ENCODE measurements around the gene ATP8B2.
A peak's percentile ranks its signal among the peaks of the same experiment; 100 is the strongest.
"Not testable (repeated sequence)": the region's sequence is repeated elsewhere in the genome, so short reads cannot be mapped to it uniquely, and the experiment has no call there.

Gene ATP8B2

DNA sequence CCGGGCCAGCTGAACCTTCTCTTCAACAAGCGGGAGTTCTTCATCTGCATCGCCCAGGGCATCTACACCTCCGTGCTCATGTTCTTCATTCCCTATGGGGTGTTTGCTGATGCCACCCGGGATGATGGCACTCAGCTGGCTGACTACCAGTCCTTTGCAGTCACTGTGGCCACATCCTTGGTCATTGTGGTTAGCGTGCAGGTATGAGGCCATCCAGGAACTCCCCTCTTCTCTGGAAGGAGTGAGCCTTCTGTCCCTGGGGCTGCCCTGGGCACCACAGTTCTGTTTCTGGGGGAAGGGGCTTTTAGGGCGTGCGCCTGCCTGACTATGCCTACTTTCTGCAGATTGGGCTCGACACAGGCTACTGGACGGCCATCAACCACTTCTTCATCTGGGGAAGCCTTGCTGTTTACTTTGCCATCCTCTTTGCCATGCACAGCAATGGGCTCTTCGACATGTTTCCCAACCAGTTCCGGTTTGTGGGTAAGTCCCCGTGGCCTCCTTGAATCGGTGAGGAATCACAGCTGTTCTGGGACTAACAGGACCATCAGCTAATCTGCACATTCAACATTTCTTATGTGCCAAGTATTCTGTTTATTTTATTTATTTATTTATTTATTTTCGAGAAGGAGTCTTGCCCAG, 21.1 kb downstream of the ATP8B2 start:
- no peak for DNase-seq (ENCODE audit: low spot score)

DNA sequence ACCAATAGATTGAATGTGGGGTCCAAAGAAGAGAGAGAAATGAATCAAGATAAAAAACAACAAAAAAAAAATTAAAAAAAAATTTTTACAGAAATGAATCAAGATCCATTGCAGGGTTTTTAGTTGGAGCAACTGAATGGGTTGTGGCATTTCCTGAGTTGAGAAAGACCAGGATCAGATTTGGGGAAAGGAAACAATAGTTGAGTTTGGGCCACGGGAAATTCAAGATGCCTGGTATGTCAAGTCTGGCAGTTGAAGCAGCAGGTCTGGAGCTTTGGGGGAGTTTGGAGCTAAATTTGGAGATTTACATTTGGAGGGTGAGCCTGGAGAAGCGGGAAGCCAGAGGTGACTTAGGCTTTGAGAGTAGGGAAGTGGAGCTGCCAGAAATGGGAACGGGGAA, 22.6 kb downstream of the ATP8B2 start:
- no peak for DNase-seq (ENCODE audit: low spot score)

DNA sequence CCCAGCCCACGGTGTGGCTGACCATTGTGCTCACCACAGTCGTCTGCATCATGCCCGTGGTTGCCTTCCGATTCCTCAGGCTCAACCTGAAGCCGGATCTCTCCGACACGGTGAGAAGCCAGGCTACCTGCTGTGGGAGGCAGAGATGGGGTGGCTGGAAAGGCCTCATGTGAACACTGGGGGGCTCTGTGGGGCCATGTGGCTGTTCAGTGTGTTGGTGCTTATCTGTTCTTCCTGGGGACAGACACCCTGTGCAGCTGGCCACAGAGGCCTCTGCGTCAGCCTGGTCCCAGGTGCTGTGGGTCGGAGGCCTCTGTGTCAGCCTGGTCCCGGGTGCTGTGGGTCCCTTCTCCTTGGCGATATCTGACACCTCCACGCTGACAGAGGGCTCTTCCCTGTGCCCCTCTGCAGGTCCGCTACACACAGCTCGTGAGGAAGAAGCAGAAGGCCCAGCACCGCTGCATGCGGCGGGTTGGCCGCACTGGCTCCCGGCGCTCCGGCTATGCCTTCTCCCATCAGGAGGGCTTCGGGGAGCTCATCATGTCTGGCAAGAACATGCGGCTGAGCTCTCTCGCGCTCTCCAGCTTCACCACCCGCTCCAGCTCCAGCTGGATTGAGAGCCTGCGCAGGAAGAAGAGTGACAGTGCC, 23.2 kb downstream of the ATP8B2 start:
- no peak for DNase-seq (ENCODE audit: low spot score)

DNA sequence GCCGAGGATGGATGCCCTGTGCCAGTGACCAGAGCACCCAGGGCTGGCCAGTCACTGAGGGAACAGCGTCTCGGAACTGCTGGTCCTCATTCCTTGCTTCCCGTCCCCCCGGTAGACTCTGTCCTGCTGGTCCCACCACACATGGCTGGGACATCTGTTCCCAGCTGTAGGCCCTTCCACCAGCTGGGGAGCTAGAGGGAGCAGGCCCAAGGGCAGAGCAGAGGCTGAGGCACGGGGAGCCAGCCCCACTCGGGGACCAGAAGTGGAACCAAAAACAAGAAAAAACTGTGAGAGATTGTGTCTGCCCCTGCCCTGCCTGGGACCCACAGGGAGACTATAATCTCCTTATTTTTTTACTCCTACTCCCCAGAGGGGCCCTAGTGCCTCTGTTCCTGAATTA, 23.8 kb downstream of the ATP8B2 start:
- DNase-seq (ENCODE audit: low spot score) = no peak

DNA sequence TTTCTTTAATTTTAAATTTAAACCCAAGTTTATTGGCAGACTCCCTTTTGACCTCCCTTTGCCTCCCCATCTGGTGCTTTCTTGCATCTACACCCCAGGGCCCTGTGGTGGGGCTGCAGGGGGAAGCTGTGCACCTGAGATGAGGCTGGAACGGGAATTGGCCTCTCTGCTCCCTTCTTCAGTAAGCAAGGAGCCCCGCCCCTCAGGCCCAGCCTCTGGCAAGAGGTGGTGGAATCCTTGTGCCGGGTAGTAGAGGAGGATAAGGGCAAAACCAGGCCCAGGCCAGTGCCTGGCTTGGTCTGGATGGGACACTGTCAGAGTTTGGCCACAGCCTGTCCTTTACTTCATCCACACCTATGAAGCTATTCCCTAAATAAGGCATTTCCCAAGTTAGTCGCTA, 25.1 kb downstream of the ATP8B2 start:
- no peak for DNase-seq (ENCODE audit: low spot score)

DNA sequence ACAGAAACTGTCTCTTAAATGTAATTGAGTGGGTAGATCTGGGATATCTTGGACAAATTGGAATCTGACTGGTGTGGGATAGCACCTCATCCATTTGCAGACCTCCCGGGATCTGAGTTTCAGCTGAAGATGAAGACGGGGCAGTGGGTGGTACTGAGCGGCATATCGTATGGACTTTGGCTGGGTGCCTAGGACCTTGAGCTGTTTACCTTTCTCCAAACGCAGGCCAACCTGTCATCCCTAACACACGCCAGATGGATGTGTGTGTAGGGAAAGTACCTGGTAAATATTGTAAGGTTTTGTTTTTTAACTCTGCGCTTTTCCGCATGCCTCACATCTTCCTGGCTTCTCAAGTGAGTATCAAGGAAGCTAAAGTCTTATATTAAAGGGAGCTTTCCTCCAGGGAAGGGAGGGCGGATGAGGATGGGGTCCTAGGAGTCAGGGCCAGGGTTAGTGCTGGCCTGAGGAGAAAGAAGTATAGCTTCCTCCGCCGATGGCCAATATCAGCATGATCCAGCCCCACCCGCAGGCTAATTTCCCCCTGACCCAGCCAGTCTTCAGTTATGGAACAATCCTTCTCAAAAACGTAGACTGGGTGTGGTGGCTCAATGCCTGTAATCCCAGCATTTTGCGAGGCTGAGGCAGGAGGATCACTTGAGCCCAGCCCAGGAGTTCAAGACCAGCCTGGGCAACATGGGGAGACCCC, 26.2 kb downstream of the ATP8B2 start:
- no peak for DNase-seq (ENCODE audit: low spot score)

DNA sequence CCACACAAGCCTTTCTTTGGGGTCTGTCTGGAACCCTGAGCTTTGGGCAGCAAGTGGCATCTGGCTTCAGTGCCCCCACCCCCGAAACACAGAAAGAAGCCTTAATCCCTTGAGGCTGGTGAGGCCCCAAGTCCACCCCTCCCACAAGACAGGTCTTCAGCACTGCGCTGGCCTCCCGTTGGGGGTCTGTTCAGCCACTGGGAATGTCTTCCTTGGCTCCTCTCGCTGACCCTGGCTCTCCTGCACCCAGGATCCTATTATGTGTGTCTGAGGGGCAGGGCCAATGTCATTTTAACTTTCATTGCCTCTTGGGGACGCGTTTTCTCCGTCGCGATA, 26.9 kb downstream of the ATP8B2 start:
- no peak for DNase-seq (ENCODE audit: low spot score)

DNA sequence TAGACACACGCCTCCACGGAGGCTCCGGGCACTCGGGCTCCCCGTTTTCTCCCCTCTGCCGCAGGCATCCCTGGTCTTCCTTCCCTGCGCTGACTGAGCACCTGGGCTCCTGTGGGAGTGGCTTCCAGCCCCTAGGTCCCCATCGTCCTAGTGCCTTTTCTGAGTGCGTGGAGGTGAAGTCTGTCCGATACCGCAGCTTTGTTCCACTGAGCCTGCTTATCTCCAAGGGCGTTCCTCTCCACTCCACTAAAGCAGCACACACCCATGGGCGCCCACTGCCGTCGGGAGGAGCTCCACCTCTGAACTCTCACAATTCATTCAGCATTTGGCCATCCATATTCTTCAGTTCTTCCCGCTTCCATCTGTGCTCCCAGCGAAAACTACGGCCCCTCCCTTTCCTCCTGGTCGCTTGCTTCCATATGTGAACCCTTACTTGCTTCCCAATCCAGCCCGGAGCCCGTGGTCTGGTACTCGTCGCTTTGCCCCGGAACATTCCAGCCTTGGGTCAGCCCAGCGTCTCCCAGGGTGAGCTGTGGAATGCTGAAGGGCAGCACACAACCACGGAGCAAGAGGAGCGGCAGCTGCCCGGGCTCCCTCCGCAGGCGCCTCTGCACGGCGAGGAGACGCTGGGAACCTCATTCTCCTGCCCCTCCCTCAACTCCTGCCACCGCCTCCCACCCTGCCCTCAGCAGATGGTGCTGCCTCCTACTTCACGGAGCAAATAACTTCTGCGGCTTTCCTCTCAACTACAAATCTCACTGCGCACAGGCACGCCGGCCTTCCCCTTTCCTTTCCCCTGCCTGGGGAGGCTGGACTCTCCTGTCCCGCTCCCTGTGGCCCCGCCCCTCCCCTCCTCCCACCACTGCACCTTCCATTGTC, 27.5 kb downstream of the ATP8B2 start:
- peak; percentile 58 for DNase-seq (ENCODE audit: low spot score)

DNA sequence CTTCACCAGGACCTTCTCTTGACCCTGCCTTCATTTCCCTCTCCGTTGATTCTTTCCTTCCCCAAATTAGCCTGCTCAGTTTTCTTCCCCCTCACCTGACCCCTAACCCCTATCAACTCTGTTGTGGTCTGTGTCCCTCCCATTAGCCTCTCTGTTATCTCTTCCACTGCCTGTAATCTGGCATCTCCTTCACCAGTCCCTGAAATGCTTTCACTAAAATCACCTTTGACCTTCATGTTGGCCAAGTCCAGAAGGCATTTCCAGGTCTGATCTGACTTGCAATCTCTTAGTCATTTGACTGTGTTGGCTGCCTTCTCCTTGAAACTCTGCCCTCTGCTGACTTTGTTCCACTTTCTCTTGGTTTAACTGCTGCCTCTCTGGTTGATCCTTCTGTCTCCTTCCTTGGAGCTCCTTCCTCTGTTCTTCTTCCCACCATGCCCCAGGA, 28.2 kb downstream of the ATP8B2 start:
- DNase-seq (ENCODE audit: low spot score) = peak; percentile 58

DNA sequence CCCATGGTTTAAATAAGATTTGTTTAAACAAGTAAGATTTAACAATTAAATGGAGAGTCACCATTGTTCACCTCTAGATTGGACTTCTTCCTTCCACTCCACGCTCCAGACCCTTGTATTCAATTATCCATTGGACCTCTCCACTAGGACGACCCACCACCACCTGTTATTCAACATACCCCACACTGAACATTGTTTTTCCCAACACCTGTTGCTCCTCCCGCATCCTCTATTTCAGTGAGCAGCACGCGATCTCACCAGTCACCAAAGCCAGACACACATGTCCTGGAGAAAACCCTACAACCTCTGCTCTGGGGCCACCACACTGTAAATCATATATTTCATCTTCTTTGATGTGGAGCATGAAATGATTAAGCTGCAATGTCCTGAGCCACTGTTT, 28.6 kb downstream of the ATP8B2 start:
- no peak for DNase-seq (ENCODE audit: low spot score)

DNA sequence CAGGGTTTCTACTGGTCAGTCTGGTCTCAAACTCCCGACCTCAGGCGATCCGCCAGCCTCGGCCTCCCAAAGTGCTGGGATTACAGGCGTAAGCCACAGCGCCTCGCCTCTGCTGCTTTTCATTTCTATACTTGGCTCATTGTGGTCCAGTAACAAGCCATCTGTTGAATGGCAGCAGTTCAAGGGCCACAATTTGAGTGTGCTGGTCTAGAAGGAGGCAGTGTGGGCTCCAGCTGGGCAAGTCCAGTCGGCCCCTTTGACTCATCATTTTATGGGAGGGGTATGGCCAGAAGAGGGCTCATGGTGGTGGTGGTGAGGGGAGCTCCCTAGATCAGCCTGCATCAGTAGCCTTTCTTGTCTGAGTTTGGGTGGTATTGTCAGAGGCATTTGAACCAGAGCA, 33.2 kb downstream of the ATP8B2 start:
- no peak for DNase-seq (ENCODE audit: low spot score)

DNA sequence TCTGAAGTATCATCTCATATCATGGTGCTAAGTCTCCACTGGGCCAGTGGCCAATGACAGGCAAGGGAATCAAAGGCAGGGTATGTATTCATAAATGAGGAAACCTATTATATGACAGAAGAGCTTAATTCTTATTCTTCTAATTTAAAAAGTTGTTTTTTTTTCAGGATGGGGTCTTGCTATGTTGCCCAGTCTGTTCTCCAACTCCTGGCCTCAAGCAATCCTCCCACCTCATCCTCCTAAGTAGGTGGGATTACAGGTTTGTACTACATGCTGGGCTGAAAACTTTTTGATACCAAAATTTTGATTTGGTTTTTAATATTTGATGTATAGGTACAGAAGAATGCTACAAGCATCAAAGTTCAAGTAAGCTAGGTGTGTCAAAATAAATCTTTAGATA, 35.0 kb downstream of the ATP8B2 start:
- no peak for DNase-seq (ENCODE audit: low spot score)

DNA sequence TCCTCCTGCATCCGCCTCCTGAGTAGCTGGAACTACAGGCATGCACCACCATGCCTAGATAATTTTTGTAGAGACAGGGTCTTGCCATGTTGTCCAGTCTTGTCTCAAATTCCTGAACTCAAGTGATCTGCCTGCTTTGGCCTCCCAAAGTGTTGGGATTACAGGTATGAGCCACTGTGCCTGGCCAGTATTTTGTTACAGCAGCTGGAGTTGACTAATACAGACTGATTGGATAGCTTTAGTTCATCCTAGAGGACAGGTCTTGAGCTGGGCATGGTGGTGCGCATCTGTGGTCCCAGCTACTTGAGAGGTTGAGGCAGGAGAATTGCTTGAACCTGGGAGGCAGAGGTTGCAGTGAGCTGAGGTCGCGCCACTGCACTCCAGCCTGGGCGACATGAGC, 35.6 kb downstream of the ATP8B2 start:
- not testable (repeated sequence) for DNase-seq (ENCODE audit: low spot score)

DNA sequence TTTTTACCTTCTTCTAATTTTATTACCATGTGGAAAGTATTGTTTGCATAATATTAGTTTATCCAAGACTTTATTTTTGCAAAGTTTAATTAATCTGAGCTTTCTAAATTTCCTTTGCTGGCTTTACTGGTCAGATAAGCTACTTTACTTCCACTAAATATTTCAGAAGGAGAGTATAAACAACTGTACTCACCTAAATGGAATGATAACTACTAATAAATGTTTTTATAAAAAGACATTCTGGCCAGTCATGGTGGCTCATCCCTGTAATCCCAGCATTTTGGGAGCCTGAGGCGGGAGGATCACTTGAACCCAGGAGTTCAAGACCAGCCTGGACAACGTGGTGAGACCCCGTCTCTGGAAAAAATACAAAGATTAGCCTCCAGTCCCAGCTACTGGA, 36.0 kb downstream of the ATP8B2 start:
- DNase-seq (ENCODE audit: low spot score) = no peak

DNA sequence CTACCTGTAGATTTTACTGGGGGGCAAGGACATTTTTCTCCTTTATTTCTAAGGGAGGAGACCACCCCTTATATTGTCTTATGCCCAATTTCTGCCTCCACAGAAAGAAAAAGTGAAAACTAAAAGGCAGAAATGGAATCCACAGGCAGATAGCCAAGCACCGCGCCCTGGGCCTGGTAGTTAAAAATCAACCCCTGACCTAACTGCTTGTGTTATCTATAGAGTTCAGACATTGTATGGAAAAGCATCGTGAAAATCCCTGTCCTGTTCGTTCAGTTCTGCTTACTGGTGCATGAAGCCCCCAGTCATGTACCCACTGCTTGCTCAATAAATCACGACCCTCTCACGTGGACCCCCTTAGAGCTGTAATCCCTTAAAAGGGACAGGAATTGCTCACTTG, 46.1 kb downstream of the ATP8B2 start:
- DNase-seq (ENCODE audit: low spot score) = no peak

DNA sequence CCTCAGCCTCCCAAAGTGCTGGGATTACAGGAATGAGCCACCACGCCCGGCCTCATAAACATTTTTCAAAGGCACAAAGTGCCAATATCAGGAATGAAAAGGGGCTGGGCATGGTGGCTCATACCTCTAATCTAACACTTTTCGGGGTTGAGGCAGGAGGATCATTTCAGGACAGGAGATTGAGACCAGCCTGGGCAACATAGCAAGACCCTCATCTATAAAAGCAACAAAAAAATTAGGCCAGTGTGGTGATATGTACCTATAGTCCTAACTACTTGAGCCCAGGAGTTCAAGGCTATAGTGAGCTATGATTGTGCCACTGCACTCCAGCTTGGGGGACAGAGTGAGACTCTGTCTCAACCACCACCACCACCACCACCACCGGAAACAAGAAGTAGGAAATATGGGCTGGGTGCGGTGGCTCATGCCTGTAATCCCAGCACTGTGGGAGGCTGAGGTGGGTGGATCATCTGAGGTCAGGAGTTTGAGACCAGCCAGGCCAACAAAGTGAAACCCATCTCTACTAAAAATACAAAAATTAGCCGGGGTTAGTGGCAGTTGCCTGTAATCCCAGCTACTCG, 48.5 kb downstream of the ATP8B2 start:
- DNase-seq (ENCODE audit: low spot score) = not testable (repeated sequence)

DNA sequence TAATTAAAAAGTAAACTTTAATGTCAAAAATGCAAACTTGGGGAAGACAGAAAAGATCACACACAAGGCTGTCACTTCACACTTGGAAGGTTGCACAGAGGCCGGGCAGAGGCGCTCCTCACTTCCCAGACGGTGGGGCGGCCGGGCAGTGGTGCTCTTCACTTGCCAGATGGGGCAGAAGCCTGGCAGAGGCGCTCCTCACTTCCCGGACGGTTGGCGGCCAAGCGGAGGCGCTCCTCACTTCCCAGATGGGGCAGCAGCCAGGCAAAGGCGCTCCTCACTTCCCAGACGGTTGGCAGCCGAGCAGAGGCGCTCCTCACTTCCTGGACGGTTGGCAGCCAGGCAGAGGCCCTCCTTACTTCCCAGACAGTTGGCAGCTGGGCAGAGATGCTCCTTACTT, 54.0 kb downstream of the ATP8B2 start:
- no peak for DNase-seq (ENCODE audit: low spot score)

DNA sequence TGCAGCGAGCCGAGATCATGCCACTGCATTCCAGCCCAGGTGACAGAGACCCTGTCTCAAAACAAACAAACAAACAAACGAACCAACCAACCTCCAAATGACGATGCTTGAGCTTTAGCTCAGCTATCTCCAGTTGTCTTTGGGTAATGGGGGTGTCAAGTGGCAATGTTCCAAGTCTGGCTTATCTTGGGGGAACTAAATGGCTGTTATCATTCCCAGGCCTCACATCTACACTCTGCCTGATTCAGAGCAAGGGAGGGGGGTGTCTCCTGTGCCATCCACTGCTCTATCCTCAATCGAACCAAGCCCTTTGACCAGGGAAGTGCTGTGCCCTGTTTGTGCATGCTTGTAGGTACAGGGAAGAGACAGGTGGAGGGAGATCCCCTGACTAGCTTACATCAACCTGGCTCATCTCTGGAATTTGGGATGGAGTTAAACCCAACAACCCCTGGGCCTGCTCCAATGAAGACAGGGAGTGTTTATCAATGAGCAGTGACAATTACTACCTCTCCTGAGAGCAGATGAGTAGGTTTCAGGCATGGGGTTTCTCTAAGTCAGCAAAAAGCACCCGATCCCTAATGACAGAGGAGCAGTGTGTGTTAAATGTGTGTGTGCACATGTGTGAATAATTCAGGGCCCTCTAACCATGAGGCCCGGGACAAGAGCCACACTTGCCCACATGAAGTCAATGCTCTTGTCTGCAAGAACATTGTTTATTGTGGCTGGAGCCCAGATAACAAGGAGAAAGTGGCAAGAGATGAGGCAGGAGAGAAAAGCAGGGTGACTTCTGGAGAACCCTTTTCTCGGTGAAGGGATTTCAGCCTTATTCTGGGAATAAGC, 59.5 kb downstream of the ATP8B2 start:
- DNase-seq (ENCODE audit: low spot score) = no peak

DNA sequence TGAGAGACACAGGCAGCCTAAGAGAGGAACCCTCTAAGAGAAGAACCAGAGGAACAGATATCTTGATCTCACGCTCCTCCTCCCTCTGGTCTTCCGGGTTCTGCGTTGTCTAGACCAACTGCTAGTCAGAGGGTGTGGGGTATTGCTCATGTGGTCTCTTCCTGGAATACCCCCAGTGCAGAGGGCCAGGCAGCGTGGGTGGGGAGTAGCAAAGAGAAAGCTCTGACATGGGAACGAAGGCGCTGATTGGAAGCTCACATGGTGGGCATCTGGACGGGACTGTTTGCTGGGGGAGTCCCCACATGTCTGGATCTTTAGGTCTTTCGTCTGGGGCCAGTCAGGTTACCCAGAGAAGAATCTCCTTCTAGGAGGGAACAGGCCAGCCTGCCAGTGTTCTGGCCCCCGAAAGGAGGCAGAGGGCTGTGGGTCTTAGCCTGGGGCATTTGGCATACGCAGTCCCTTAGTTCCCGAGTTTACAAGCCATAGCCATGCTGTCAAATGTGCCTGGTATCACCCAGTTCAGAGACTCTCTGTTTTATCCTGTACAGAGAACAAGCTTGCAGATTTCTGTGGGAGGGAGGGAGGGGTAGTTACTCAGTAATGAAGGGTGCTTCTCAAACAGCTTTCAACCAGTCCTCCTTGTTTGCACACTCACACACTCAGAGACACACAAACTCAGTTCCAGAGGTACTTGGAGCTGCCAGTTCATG, 61.5 kb downstream of the ATP8B2 start:
- DNase-seq (ENCODE audit: low spot score) = peak; percentile 39

DNA sequence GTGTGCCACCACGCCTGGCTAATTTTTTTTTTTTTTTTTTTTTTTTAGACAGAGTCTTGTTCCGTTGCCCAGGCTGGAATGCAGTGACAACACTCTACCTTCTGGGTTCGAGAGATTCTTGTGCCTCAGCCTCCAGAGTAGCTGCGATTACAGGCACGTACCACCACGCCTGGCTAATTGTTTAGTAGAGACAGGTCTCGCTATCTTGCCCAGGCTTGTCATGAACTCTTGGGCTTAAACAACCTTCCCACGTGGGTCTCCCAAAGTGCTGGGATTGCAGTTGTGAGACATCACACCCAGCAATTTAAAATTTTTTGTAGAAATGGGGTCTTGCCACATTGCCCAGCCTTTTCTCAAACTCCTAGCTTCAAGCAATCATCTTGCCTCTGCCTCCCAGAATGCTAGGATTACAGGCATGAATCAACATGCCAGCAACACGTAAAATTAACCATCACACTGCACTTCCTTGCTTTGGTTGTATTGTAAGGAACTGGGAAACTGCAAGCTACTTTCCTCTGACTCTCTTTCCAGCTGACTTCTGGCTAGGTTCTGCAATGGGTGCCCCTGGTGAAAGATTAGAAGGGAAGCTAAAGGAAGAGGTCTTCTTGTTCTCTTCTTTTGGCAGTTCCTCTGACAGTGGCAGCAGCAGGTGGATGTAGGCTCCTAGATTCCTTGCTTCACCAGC, 65.9 kb downstream of the ATP8B2 start:
- DNase-seq (ENCODE audit: low spot score) = peak; percentile 23
